Natural killer cell (primary cell): ENCODE results near the gene GUCA2B. TPM values are rescaled to one million over a fixed set of nuclear protein-coding genes. Genes with fewer than 3 reads are reported as not detected.

Experiments
- ATAC-seq, 3 donors: fragments of 150-1000 bp in 2 of 3; fragments of 200-7000 bp in 1 of 3; cut with Tn5 transposase; 1 replicate in 1 of 3; 2 replicates in 2 of 3; pipeline ENCODE4 v1.10.0; 2021; ENCODE audit warnings: mild to moderate bottlenecking in 2 of 3, moderate library complexity in 2 of 3
- DNase-seq, 2 donors: peaks; one replicate each; pipeline versions ENCODE4 v3.0.0 to v3.0.0-alpha.2; 2013 to 2021; ENCODE audit warnings: mixed read lengths in 1 of 2
- H3K27ac ChIP-seq: one replicate; pipeline ENCODE4 v1.5.1; 2013; ENCODE audit warnings: mild to moderate bottlenecking, low read length
- H3K27me3 ChIP-seq: one replicate; pipeline ENCODE4 v1.6.1; 2013; ENCODE audit warnings: low read length; ENCODE audit not compliant: control insufficient read depth, insufficient read depth
- H3K36me3 ChIP-seq: one replicate; pipeline ENCODE4 v1.6.1; 2013; ENCODE audit warnings: low read length; ENCODE audit not compliant: control insufficient read depth, insufficient read depth
- H3K4me1 ChIP-seq: one replicate; pipeline ENCODE4 v1.6.1; 2013; ENCODE audit warnings: low read length; ENCODE audit not compliant: control insufficient read depth, insufficient read depth
- H3K4me3 ChIP-seq: one replicate; pipeline ENCODE4 v1.5.1; 2013; ENCODE audit warnings: low read length
- H3K9me3 ChIP-seq: one replicate; pipeline ENCODE4 v1.6.1; 2013; ENCODE audit warnings: low read length; ENCODE audit not compliant: control insufficient read depth, insufficient read depth
- H3K27ac Mint-ChIP-seq, 2 donors: one replicate each; pipeline ENCODE4 v1.8.0; 2022; ENCODE audit warnings: mild to moderate bottlenecking in 2 of 2, mixed read lengths in 2 of 2, moderate library complexity in 1 of 2
- H3K27me3 Mint-ChIP-seq, 2 donors: one replicate each; pipeline ENCODE4 v1.8.0; 2022; ENCODE audit warnings: low read depth in 2 of 2, mixed read lengths in 2 of 2
- H3K36me3 Mint-ChIP-seq: one replicate; pipeline ENCODE4 v1.8.0; 2022; ENCODE audit warnings: mixed read lengths
- H3K4me1 Mint-ChIP-seq, 2 donors: one replicate each; pipeline ENCODE4 v1.8.0; 2022; ENCODE audit warnings: mixed read lengths in 2 of 2
- H3K4me3 Mint-ChIP-seq: one replicate; pipeline ENCODE4 v1.8.0; 2022; ENCODE audit warnings: mild to moderate bottlenecking, moderate library complexity, mixed read lengths
- H3K9me3 Mint-ChIP-seq, 2 donors: one replicate each; pipeline ENCODE4 v1.8.0; 2022; ENCODE audit warnings: mixed read lengths in 2 of 2
- CTCF ChIP-seq: fragments of 200-600 bp; IDR thresholded peaks from one replicate; pipeline ENCODE4 v1.8.0; 2022; ENCODE audit warnings: antibody characterized with exemption
- WGBS: methylation state at CpG from one replicate; pipeline ENCODE4 v1.1.7; 2013; ENCODE audit warnings: missing lambda C conversion rate; ENCODE audit not compliant: insufficient coverage; 5-methylcytosine and 5-hydroxymethylcytosine counted together
- intact Hi-C: fragments of 100-400 bp; cut with micrococcal nuclease; formaldehyde crosslinking; loops from one replicate; pipeline ENCODE4 v1.14.2; 2022
- total RNA-seq, 4 donors: library from RNA; stranded (reverse); fragments of 120-200 nt in 1 of 4; gene quantifications; one replicate each; pipeline versions ENCODE4 v1.2.3 to v1.2.4, GENCODE V29; 2013 to 2022

GUCA2B gene
- total RNA-seq, 3 donors from 2014 or later (not counting 1 experiment from before 2014, with no cell fraction given), result not detected

GRCh38 chr1:42142894-42143675, 10.1 kb upstream of the GUCA2B start:
- H3K27me3 ChIP-seq, result no peaks in the 10 kb centered on the region
- 47% methylated on average over 4 of the region's 4 CpGs for WGBS
- no peaks in the 10 kb centered on the region for H3K36me3 ChIP-seq
- peaks cover 0 to 5% of the 10 kb centered on the region in 2 donors for H3K4me1 Mint-ChIP-seq
- no peaks in the 10 kb centered on the region for H3K9me3 Mint-ChIP-seq
- peaks cover 9% of the 10 kb centered on the region for H3K4me1 ChIP-seq
- ATAC-seq (no peak), DNase-seq (no peak)
- no peak overlapping the region for H3K27ac Mint-ChIP-seq
- peaks cover 3 to 13% of the 10 kb centered on the region in 2 donors for H3K27me3 Mint-ChIP-seq
- H3K4me3 ChIP-seq, result no peak overlapping the region
- H3K27ac ChIP-seq, result no peak overlapping the region
- no peaks in the 10 kb centered on the region for H3K36me3 Mint-ChIP-seq
- intact Hi-C loops, result no loop called here
- no peak overlapping the region for H3K4me3 Mint-ChIP-seq
- no peaks in the 10 kb centered on the region for H3K9me3 ChIP-seq
- TF ChIP-seq CTCF, result no peak

GRCh38 chr1:42143896-42144710, 9.1 kb upstream of the GUCA2B start:
- intact Hi-C loops, result no loop called here
- Histone ChIP-seq H3K4me3 (no peak overlapping the region), H3K27ac (no peak overlapping the region), H3K27me3 (no peaks in the 10 kb centered on the region), H3K4me1 (peaks cover 9% of the 10 kb centered on the region), H3K36me3 (no peaks in the 10 kb centered on the region), H3K9me3 (no peaks in the 10 kb centered on the region)
- TF ChIP-seq CTCF, result no peak
- no peak for DNase-seq
- Mint-ChIP-seq H3K4me1 (peaks cover 0 to 5% of the 10 kb centered on the region in 2 donors), H3K27me3 (peaks cover 3 to 13% of the 10 kb centered on the region in 2 donors), H3K27ac (no peak overlapping the region), H3K36me3 (no peaks in the 10 kb centered on the region), H3K9me3 (no peaks in the 10 kb centered on the region), H3K4me3 (no peak overlapping the region)
- ATAC-seq, result no peak
- WGBS, result 70% methylated on average over 12 of the region's 13 CpGs

GRCh38 chr1:42144711-42145388, 8.4 kb upstream of the GUCA2B start:
- Histone ChIP-seq H3K27me3 (no peaks in the 10 kb centered on the region), H3K36me3 (no peaks in the 10 kb centered on the region), H3K4me3 (no peak overlapping the region), H3K9me3 (no peaks in the 10 kb centered on the region), H3K27ac (no peak overlapping the region), H3K4me1 (peaks cover 9% of the 10 kb centered on the region)
- no peak for TF ChIP-seq CTCF
- Mint-ChIP-seq H3K4me3 (no peak overlapping the region), H3K36me3 (no peaks in the 10 kb centered on the region), H3K27me3 (peaks cover 3 to 9% of the 10 kb centered on the region in 2 donors), H3K9me3 (no peaks in the 10 kb centered on the region), H3K27ac (no peak overlapping the region), H3K4me1 (peaks cover 0 to 5% of the 10 kb centered on the region in 2 donors)
- 75% methylated on average over 12 of the region's 12 CpGs for WGBS
- intact Hi-C loops, result no loop called here
- DNase-seq (no peak), ATAC-seq (no peak)
